Gastrocnemius medialis (tissue), 4 donors: Measurements from ENCODE around the gene CLC. TPM values are rescaled to one million over a fixed set of nuclear protein-coding genes. Genes with fewer than 3 reads are reported as not detected.

Experiments
- ATAC-seq, 2 donors: fragments of 150-250 bp; one replicate each; pipeline ENCODE4 v1.9.1; 2016
- DNase-seq, 2 donors: peaks; one replicate each; pipeline ENCODE4 v3.0.0-alpha.2; 2019
- H3K27ac ChIP-seq, 4 donors: fragments of 200-600 bp; sonication (generic); 1 replicate in 1 of 4; 2 replicates in 3 of 4; pipeline ENCODE4 v1.5.1; 2016 to 2018; ENCODE audit warnings: mild to moderate bottlenecking in 2 of 4, moderate library complexity in 1 of 4
- H3K27me3 ChIP-seq, 3 donors: fragments of 200-600 bp; sonication (generic) in 2 of 3; 1 replicate in 1 of 3; 2 replicates in 2 of 3; pipeline versions ENCODE4 v1.5.1 to v1.6.0; 2016 to 2019; ENCODE audit warnings: mild to moderate bottlenecking in 1 of 3, moderate library complexity in 1 of 3
- H3K36me3 ChIP-seq, 2 donors: fragments of 200-600 bp; sonication (generic) in 1 of 2; one replicate each; pipeline ENCODE4 v1.5.1; 2017 to 2018
- H3K4me1 ChIP-seq, 2 donors: fragments of 200-600 bp; sonication (generic) in 1 of 2; one replicate each; pipeline ENCODE4 v1.5.1; 2016 to 2017; ENCODE audit warnings: mild to moderate bottlenecking in 2 of 2
- H3K4me3 ChIP-seq, 4 donors: fragments of 200-600 bp; sonication (generic) in 3 of 4; 1 replicate in 1 of 4; 2 replicates in 3 of 4; pipeline ENCODE4 v1.5.1; 2016 to 2019; ENCODE audit warnings: mild to moderate bottlenecking in 2 of 4
- H3K9me3 ChIP-seq, 3 donors: fragments of 200-600 bp; sonication (generic) in 2 of 3; 1 replicate in 1 of 3; 2 replicates in 2 of 3; pipeline ENCODE4 v1.5.1; 2016 to 2019
- POLR2A ChIP-seq, 2 donors: fragments of 450-650 bp; IDR thresholded peaks; one replicate each; pipeline ENCODE4 v1.6.1; 2017; ENCODE audit warnings: antibody characterized with exemption in 2 of 2, mild to moderate bottlenecking in 2 of 2, moderate library complexity in 2 of 2
- in situ Hi-C, 4 donors: fragments of 200-750 bp; cut with MboI; loops; one replicate each; pipeline versions ENCODE4 v1.15.0 to v1.8.0; 2017; ENCODE audit warnings: low sequenced_read_pairs in 4 of 4
- intact Hi-C: fragments of 100-400 bp; cut with DNase I; formaldehyde crosslinking; loops from one replicate; pipeline ENCODE4 v1.15.1; 2023; ENCODE audit warnings: low total_unique reads
- total RNA-seq, 4 donors: library from RNA; depleted of rRNA; stranded (reverse); fragments of >200 nt; gene quantifications; one replicate each; pipeline versions ENCODE4 v1.1.0 to v1.2.3, GENCODE V29; 2016
- TF ChIP-seq, protein P1 (sequence below), 5 experiments: fragments of 450-650 bp in 3 of 5; fragments of 200-600 bp in 2 of 5; sonication (generic) in 2 of 5; IDR thresholded peaks in 4 of 5; conservative IDR thresholded peaks in 1 of 5; 1 replicate in 4 of 5; 2 replicates in 1 of 5; pipeline ENCODE4 v1.5.1; 2016 to 2019; ENCODE audit warnings: antibody characterized with exemption in 5 of 5, mild to moderate bottlenecking in 3 of 5, moderate library complexity in 3 of 5

Gene CLC
- total RNA-seq, 4 donors from 2014 or later: not detected

DNA sequence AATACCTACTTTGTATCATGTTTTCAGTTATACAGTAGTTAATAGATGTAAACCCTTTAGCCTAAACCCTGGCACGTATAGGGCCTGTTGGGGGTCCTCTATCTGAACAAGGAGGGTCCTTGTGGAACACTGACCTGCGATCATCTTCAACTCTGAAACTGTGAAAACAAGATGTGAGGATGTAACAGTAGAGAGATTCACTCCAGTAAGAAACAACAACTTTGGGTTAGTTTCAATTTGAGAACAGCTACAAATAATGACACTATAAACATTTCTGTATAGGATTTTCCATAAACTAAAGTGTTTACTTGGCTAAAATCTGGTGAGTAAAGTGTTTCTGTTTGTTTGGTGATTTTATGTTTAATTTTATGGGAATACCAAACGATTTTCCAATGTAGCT lies 2.1 kb downstream of the CLC start:
- DNase-seq (no peak), ATAC-seq (no peak)
- no peaks in the 10 kb centered on the region for H3K9me3 ChIP-seq
- H3K36me3 ChIP-seq: no peaks in the 10 kb centered on the region
- intact Hi-C loops: no loop called here
- no peaks in the 10 kb centered on the region for H3K4me1 ChIP-seq
- in situ Hi-C loops: no loop called here
- H3K4me3 ChIP-seq: no peak overlapping the region
- no peak overlapping the region for H3K27ac ChIP-seq
- no peak for TF ChIP-seq POLR2A (IDR thresholded peaks at IDR 0.05)
- TF ChIP-seq, protein P1, sequence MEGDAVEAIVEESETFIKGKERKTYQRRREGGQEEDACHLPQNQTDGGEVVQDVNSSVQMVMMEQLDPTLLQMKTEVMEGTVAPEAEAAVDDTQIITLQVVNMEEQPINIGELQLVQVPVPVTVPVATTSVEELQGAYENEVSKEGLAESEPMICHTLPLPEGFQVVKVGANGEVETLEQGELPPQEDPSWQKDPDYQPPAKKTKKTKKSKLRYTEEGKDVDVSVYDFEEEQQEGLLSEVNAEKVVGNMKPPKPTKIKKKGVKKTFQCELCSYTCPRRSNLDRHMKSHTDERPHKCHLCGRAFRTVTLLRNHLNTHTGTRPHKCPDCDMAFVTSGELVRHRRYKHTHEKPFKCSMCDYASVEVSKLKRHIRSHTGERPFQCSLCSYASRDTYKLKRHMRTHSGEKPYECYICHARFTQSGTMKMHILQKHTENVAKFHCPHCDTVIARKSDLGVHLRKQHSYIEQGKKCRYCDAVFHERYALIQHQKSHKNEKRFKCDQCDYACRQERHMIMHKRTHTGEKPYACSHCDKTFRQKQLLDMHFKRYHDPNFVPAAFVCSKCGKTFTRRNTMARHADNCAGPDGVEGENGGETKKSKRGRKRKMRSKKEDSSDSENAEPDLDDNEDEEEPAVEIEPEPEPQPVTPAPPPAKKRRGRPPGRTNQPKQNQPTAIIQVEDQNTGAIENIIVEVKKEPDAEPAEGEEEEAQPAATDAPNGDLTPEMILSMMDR (IDR thresholded peaks at IDR 0.05 in 4 of 5, conservative IDR thresholded peaks at IDR 0.05 in 1 of 5): no peak
- no peaks in the 10 kb centered on the region for H3K27me3 ChIP-seq

DNA sequence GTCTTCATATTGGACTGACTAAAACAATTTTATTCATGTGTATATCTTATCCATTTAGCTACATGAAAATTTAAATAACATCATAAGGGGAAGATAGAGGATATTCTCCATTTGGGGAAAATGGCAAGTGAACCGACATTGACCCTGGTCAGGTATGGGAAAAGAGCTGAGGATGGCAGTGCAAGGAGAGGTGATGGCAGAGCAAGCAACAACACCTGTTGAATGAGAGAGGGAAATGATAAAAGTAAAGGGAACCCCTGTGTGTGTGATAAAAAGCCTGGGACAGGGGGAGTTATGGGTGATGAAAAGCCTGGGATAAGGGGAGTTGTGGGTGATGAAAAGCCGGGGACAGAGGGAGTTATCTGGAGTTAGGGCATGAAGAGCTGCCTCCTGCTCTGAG lies 4.0 kb downstream of the CLC start:
- ATAC-seq: no peak
- in situ Hi-C loops: no loop called here
- DNase-seq: no peak
- Histone ChIP-seq H3K4me3 (no peak overlapping the region), H3K36me3 (no peaks in the 10 kb centered on the region), H3K27me3 (no peaks in the 10 kb centered on the region), H3K4me1 (no peaks in the 10 kb centered on the region), H3K27ac (no peak overlapping the region), H3K9me3 (no peaks in the 10 kb centered on the region)
- TF ChIP-seq POLR2A (IDR thresholded peaks at IDR 0.05): no peak
- TF ChIP-seq, protein P1 (IDR thresholded peaks at IDR 0.05 in 4 of 5, conservative IDR thresholded peaks at IDR 0.05 in 1 of 5): no peak
- intact Hi-C loops: no loop called here

GRCh38 chr19:39731685-39732084 lies 6.1 kb downstream of the CLC start:
- H3K9me3 ChIP-seq: no peaks in the 10 kb centered on the region
- intact Hi-C loops (no loop called here), in situ Hi-C loops (no loop called here)
- no peaks in the 10 kb centered on the region for H3K4me1 ChIP-seq
- no peak for DNase-seq
- ATAC-seq: no peak
- H3K27ac ChIP-seq: no peak overlapping the region
- H3K4me3 ChIP-seq: no peak overlapping the region
- no peak for TF ChIP-seq POLR2A (IDR thresholded peaks at IDR 0.05)
- TF ChIP-seq, protein P1 (IDR thresholded peaks at IDR 0.05 in 4 of 5, conservative IDR thresholded peaks at IDR 0.05 in 1 of 5): no peak
- H3K36me3 ChIP-seq: no peaks in the 10 kb centered on the region
- no peaks in the 10 kb centered on the region for H3K27me3 ChIP-seq

GRCh38 chr19:39729594-39729993 lies 8.2 kb downstream of the CLC start:
- DNase-seq (no peak), ATAC-seq (no peak)
- Histone ChIP-seq H3K9me3 (no peaks in the 10 kb centered on the region), H3K36me3 (no peaks in the 10 kb centered on the region), H3K27ac (no peak overlapping the region), H3K4me1 (no peaks in the 10 kb centered on the region), H3K27me3 (no peaks in the 10 kb centered on the region), H3K4me3 (no peak overlapping the region)
- in situ Hi-C loops: no loop called here
- TF ChIP-seq, protein P1 (IDR thresholded peaks at IDR 0.05 in 4 of 5, conservative IDR thresholded peaks at IDR 0.05 in 1 of 5): no peak
- TF ChIP-seq POLR2A (IDR thresholded peaks at IDR 0.05): no peak
- intact Hi-C loops: no loop called here

DNA sequence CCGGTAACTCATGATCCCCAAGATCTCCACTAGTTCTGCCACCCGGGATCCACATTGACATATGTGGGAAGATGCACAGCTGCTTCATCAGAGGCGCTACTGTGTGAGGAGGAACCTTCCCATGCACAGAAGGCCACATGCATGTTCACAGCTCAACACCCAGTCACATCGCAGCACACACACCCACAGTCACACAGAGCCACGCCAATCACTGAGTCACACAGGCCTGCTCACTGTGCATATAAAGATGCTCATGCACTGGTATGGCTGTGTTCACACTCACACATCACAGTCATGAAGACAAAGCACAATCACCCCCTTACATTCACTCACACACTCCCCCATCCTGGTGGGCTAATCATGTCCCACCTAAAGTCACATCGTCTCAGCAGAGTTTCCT lies 9.8 kb downstream of the CLC start:
- in situ Hi-C loops: no loop called here
- Histone ChIP-seq H3K9me3 (no peaks in the 10 kb centered on the region), H3K4me1 (no peaks in the 10 kb centered on the region), H3K36me3 (no peaks in the 10 kb centered on the region), H3K4me3 (no peak overlapping the region), H3K27ac (no peak overlapping the region), H3K27me3 (no peaks in the 10 kb centered on the region)
- no peak for DNase-seq
- TF ChIP-seq, protein P1 (IDR thresholded peaks at IDR 0.05 in 4 of 5, conservative IDR thresholded peaks at IDR 0.05 in 1 of 5): no peak
- no peak for TF ChIP-seq POLR2A (IDR thresholded peaks at IDR 0.05)
- no peak for ATAC-seq
- intact Hi-C loops: no loop called here
